ENCODE results near the gene ADGRA3.

ADGRA3 gene

GRCh38 chr4:22515888-22516541, at the start of gene ADGRA3:
Gene ADGRA3 (minus strand): TSS chr4:22516066. CDS start chr4:22515784, 282 bp downstream.
- DNase-seq: peak; percentile 34

GRCh38 chr4:22556495-22556894, 40.6 kb upstream of the ADGRA3 start:
- no peak for DNase-seq

- no peak for DNase-seq
Observed at GRCh38 chr4:22554670-22555069, 38.8 kb upstream of the ADGRA3 start.

GRCh38 chr4:22553560-22553959, 37.7 kb upstream of the ADGRA3 start:
- DNase-seq: no peak

- DNase-seq: no peak
Observed at GRCh38 chr4:22552812-22553211, 36.9 kb upstream of the ADGRA3 start.

GRCh38 chr4:22551550-22551949, 35.7 kb upstream of the ADGRA3 start:
- no peak for DNase-seq

- no peak for DNase-seq
Observed at GRCh38 chr4:22546299-22546698, 30.4 kb upstream of the ADGRA3 start.

GRCh38 chr4:22539251-22539650, 23.4 kb upstream of the ADGRA3 start:
- no peak for DNase-seq

GRCh38 chr4:22537864-22538263, 22.0 kb upstream of the ADGRA3 start:
- no peak for DNase-seq

GRCh38 chr4:22534374-22534773, 18.5 kb upstream of the ADGRA3 start:
- no peak for DNase-seq

GRCh38 chr4:22532896-22533295, 17.0 kb upstream of the ADGRA3 start:
- DNase-seq: no peak

GRCh38 chr4:22532117-22532516, 16.3 kb upstream of the ADGRA3 start:
- DNase-seq: no peak

- DNase-seq: no peak
Observed at GRCh38 chr4:22531311-22532019, 15.6 kb upstream of the ADGRA3 start.

- no peak for DNase-seq
Observed at GRCh38 chr4:22524895-22525294, 9.0 kb upstream of the ADGRA3 start.

- DNase-seq: no peak
Observed at GRCh38 chr4:22522706-22523501, 7.0 kb upstream of the ADGRA3 start.

- no peak for DNase-seq
Observed at GRCh38 chr4:22522206-22522605, 6.3 kb upstream of the ADGRA3 start.

GRCh38 chr4:22521240-22521639, 5.4 kb upstream of the ADGRA3 start:
- DNase-seq: no peak

GRCh38 chr4:22515145-22515887, 550 bp downstream of the ADGRA3 start:
- DNase-seq: peak; percentile 29

GRCh38 chr4:22514481-22514880, 1.4 kb downstream of the ADGRA3 start:
- DNase-seq: no peak

GRCh38 chr4:22514001-22514400, 1.9 kb downstream of the ADGRA3 start:
- no peak for DNase-seq

- DNase-seq: no peak
Observed at GRCh38 chr4:22512306-22512705, 3.6 kb downstream of the ADGRA3 start.

- DNase-seq: no peak
Observed at GRCh38 chr4:22510750-22511149, 5.1 kb downstream of the ADGRA3 start.

GRCh38 chr4:22508376-22508775, 7.5 kb downstream of the ADGRA3 start:
- DNase-seq: no peak
